Choroid plexus epithelial cell (primary cell): ENCODE results near the gene PNCK.
"Not testable (repeated sequence)": the region's sequence is repeated elsewhere in the genome, so short reads cannot be mapped to it uniquely, and the experiment has no call there.

Experiments used
- DNase-seq: peaks from one replicate; pipeline ENCODE4 v3.0.0-alpha.2; 2010; ENCODE audit warnings: low read depth
- H3K4me3 ChIP-seq: 2 replicates; pipeline ENCODE4 v1.5.1; 2011; ENCODE audit warnings: low read depth, mild to moderate bottlenecking, control low read depth, low read length, moderate library complexity
- CTCF ChIP-seq: conservative IDR thresholded peaks from 2 replicates; pipeline ENCODE4 v1.5.1; 2011; ENCODE audit warnings: low read depth, mild to moderate bottlenecking, control low read depth, inconsistent platforms, low read length, moderate library complexity

The PNCK gene

GRCh38 chrX:153688071-153688470, 14.5 kb upstream of the PNCK start:
- peak overlapping the region; percentile 39 for H3K4me3 ChIP-seq
- TF ChIP-seq CTCF, result no peak
- no peak for DNase-seq

GRCh38 chrX:153687121-153688039, 13.8 kb upstream of the PNCK start, which contains the start of gene SLC6A8:
Gene SLC6A8 (plus strand): TSS chrX:153687926. CDS start chrX:153688575, 649 bp downstream.
- DNase-seq, result peak; percentile 53
- TF ChIP-seq CTCF, result peak; percentile 37
- peak within 1 kb of the TSS; percentile 45 for H3K4me3 ChIP-seq

- TF ChIP-seq CTCF, result no peak
- DNase-seq, result no peak
- no peak overlapping the region for H3K4me3 ChIP-seq
Measured at GRCh38 chrX:153686711-153687110, 13.1 kb upstream of the PNCK start.

- no peak for TF ChIP-seq CTCF
Measured at GRCh38 chrX:153685751-153686696, 12.4 kb upstream of the PNCK start.

GRCh38 chrX:153685156-153685536, 11.5 kb upstream of the PNCK start:
- TF ChIP-seq CTCF, result no peak
- no peak overlapping the region for H3K4me3 ChIP-seq
- DNase-seq, result no peak

More at GRCh38 chrX:153685751-153686696, 12.4 kb upstream of the PNCK start:
- no peak for DNase-seq
- H3K4me3 ChIP-seq, result no peak overlapping the region

GRCh38 chrX:153684467-153685155, 11.0 kb upstream of the PNCK start:
- TF ChIP-seq CTCF, result no peak
- no peak overlapping the region for H3K4me3 ChIP-seq
- DNase-seq, result no peak

GRCh38 chrX:153683486-153683885, 9.9 kb upstream of the PNCK start:
- DNase-seq, H3K4me3 ChIP-seq: not testable (repeated sequence)
